SU-DHL-6 (cell line): Measurements from ENCODE around the gene SERBP1.

Experiments
- EZH2phosphoT487 ChIP-seq: fragments of 200-600 bp; sonication (generic), shearing (Covaris generic); conservative IDR thresholded peaks from 2 replicates; pipeline ENCODE4 v1.6.1; 2018; ENCODE audit warnings: mild to moderate bottlenecking, antibody characterized with exemption, low read length, moderate library complexity, mixed read lengths
- TF ChIP-seq, protein P1 (sequence below): fragments of 200-600 bp; sonication (generic); IDR thresholded peaks from one replicate; pipeline ENCODE4 v1.5.1; 2017; ENCODE audit warnings: antibody characterized with exemption, mild to moderate bottlenecking, low read length, moderate library complexity; ENCODE audit not compliant: insufficient read depth, poor library complexity, severe bottlenecking

DNA sequence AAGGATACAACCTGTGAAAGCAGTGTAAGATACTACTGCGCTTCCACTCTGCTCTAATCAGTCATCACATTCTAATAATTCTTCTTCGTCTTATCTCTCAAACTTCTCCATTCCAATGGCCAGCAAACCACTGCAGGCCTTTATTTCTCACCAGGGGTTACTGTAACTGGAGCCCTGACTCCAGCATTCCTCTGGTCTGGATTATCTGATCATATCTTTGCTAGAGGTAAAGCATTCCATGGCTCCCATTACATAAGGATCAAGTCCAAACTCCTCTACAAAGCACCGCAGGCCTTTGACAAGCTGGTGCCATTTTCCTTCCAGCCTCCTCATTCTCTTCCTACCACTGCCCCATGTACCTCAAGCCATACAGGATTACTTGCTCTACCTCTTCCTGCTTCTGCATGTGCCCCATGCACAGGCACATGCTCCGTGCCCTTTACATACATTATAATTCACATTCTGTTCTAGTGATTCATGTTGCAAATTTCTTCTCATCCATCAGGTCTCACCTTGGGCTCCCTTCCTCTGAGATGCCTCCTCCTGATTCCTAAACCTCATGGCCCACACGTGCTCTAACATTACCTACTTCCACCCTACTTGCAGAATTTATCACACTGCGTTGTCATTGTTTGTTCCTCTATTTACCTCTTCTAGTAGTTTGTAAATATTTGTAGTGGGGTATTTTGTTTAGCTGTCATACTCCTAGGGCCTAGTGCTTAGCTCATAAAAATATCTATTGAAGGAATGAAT is 9.3 kb upstream of the SERBP1 start:
- TF ChIP-seq, protein P1, sequence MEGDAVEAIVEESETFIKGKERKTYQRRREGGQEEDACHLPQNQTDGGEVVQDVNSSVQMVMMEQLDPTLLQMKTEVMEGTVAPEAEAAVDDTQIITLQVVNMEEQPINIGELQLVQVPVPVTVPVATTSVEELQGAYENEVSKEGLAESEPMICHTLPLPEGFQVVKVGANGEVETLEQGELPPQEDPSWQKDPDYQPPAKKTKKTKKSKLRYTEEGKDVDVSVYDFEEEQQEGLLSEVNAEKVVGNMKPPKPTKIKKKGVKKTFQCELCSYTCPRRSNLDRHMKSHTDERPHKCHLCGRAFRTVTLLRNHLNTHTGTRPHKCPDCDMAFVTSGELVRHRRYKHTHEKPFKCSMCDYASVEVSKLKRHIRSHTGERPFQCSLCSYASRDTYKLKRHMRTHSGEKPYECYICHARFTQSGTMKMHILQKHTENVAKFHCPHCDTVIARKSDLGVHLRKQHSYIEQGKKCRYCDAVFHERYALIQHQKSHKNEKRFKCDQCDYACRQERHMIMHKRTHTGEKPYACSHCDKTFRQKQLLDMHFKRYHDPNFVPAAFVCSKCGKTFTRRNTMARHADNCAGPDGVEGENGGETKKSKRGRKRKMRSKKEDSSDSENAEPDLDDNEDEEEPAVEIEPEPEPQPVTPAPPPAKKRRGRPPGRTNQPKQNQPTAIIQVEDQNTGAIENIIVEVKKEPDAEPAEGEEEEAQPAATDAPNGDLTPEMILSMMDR = no peak
- TF ChIP-seq EZH2phosphoT487 = no peak
